ENCODE measurements around the gene RPGRIP1L. TPM values are rescaled to one million over a fixed set of nuclear protein-coding genes. Genes with fewer than 3 reads are reported as not detected.

RPGRIP1L gene
- total RNA-seq, 5 donors from 2014 or later (not counting 1 experiment from before 2014, with no cell fraction given), result 3.7 to 5.6 (median 3.8) TPM

DNA sequence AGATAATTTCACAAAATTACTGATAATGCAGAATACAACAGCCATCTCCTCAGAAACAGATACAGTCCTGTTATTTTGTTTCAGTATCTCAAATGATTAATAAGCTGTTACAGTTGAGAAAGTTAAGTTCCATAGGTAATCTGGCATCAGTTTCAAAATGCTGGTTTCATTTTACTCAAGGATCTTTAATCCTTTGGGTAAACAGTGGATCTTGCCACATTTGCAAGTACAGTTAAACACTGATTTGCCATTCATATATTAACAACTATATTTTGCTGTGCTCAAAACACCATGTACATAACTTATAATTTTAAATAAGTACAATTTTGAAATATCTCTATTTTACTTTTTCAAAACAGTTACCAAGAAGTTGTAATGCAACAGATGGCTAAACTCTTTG, 31.2 kb downstream of the RPGRIP1L start:
- peaks cover 2% of the 10 kb centered on the region for H3K36me3 Mint-ChIP-seq
- Histone ChIP-seq H3K36me3 (ENCODE audit: control insufficient read depth in 2 of 2, extremely low read depth in 1 of 2, insufficient read depth in 1 of 2, low read length in 1 of 2) (no peaks in the 10 kb centered on the region), H3K9me3 (no peaks in the 10 kb centered on the region), H3K4me1 (ENCODE audit: control insufficient read depth in 1 of 2, extremely low read depth in 1 of 2, insufficient read depth in 2 of 2, low read length in 2 of 2) (no peaks in the 10 kb centered on the region), H3K4me3 (ENCODE audit: control insufficient read depth in 1 of 2, extremely low read depth in 1 of 2, low read length in 1 of 2) (no peak overlapping the region), H3K27ac (ENCODE audit: low read length) (no peak overlapping the region), H3K27me3 (replicated peaks in 1 of 2; ENCODE audit: control insufficient read depth in 2 of 2, extremely low read depth in 1 of 2, insufficient read depth in 2 of 2, low read length in 1 of 2) (no peaks in the 10 kb centered on the region)
- no peak for ATAC-seq (replicated peaks in 1 of 4)
- no peak overlapping the region for H3K27ac Mint-ChIP-seq
- DNase-seq, result no peak
- no peaks in the 10 kb centered on the region for H3K9me3 Mint-ChIP-seq
- POLR2A ChIA-PET, result no interaction called here
- H3K4me1 Mint-ChIP-seq, result no peaks in the 10 kb centered on the region
- no peak overlapping the region for H3K4me3 Mint-ChIP-seq
- no peaks in the 10 kb centered on the region for H3K27me3 Mint-ChIP-seq
- CTCF ChIA-PET, result no interaction called here

GRCh38 chr16:53668869-53669268, 34.8 kb downstream of the RPGRIP1L start:
- no CpG with 5 or more reads among the region's 2 CpGs for WGBS (ENCODE audit: insufficient coverage)

GRCh38 chr16:53666786-53667415, 36.8 kb downstream of the RPGRIP1L start:
- no peaks in the 10 kb centered on the region for H3K9me3 Mint-ChIP-seq
- WGBS (ENCODE audit: insufficient coverage), result 100% methylated on average over 2 of the region's 3 CpGs
- Histone ChIP-seq H3K9me3 (no peaks in the 10 kb centered on the region), H3K4me1 (ENCODE audit: control insufficient read depth in 1 of 2, extremely low read depth in 1 of 2, insufficient read depth in 2 of 2, low read length in 2 of 2) (no peaks in the 10 kb centered on the region), H3K36me3 (ENCODE audit: control insufficient read depth in 2 of 2, extremely low read depth in 1 of 2, insufficient read depth in 1 of 2, low read length in 1 of 2) (no peaks in the 10 kb centered on the region), H3K27ac (ENCODE audit: low read length) (no peak overlapping the region), H3K4me3 (ENCODE audit: control insufficient read depth in 1 of 2, extremely low read depth in 1 of 2, low read length in 1 of 2) (no peak overlapping the region), H3K27me3 (replicated peaks in 1 of 2; ENCODE audit: control insufficient read depth in 2 of 2, extremely low read depth in 1 of 2, insufficient read depth in 2 of 2, low read length in 1 of 2) (no peaks in the 10 kb centered on the region)
- ChIA-PET POLR2A (no interaction called here), CTCF (no interaction called here)
- no peaks in the 10 kb centered on the region for H3K27me3 Mint-ChIP-seq
- no peaks in the 10 kb centered on the region for H3K36me3 Mint-ChIP-seq
- no peak overlapping the region for H3K27ac Mint-ChIP-seq
- no peak overlapping the region for H3K4me3 Mint-ChIP-seq
- peaks cover 0 to 3% (median 0%) of the 10 kb centered on the region in 3 donors for H3K4me1 Mint-ChIP-seq
- ATAC-seq (replicated peaks in 1 of 4) (no peak), DNase-seq (no peak)

More at GRCh38 chr16:53668869-53669268, 34.8 kb downstream of the RPGRIP1L start:
- no peak for DNase-seq
- Mint-ChIP-seq H3K9me3 (no peaks in the 10 kb centered on the region), H3K36me3 (no peaks in the 10 kb centered on the region), H3K4me3 (no peak overlapping the region), H3K4me1 (peaks cover 0 to 3% (median 0%) of the 10 kb centered on the region in 3 donors), H3K27me3 (no peaks in the 10 kb centered on the region), H3K27ac (no peak overlapping the region)
- Histone ChIP-seq H3K27ac (ENCODE audit: low read length) (no peak overlapping the region), H3K27me3 (replicated peaks in 1 of 2; ENCODE audit: control insufficient read depth in 2 of 2, extremely low read depth in 1 of 2, insufficient read depth in 2 of 2, low read length in 1 of 2) (no peaks in the 10 kb centered on the region), H3K9me3 (no peaks in the 10 kb centered on the region), H3K36me3 (ENCODE audit: control insufficient read depth in 2 of 2, extremely low read depth in 1 of 2, insufficient read depth in 1 of 2, low read length in 1 of 2) (no peaks in the 10 kb centered on the region), H3K4me3 (ENCODE audit: control insufficient read depth in 1 of 2, extremely low read depth in 1 of 2, low read length in 1 of 2) (no peak overlapping the region), H3K4me1 (ENCODE audit: control insufficient read depth in 1 of 2, extremely low read depth in 1 of 2, insufficient read depth in 2 of 2, low read length in 2 of 2) (no peaks in the 10 kb centered on the region)
- ChIA-PET POLR2A (no interaction called here), CTCF (no interaction called here)
- ATAC-seq (replicated peaks in 1 of 4), result no peak

GRCh38 chr16:53664724-53665345, 38.8 kb downstream of the RPGRIP1L start:
- Histone ChIP-seq H3K4me3 (ENCODE audit: control insufficient read depth in 1 of 2, extremely low read depth in 1 of 2, low read length in 1 of 2) (no peak overlapping the region), H3K27me3 (replicated peaks in 1 of 2; ENCODE audit: control insufficient read depth in 2 of 2, extremely low read depth in 1 of 2, insufficient read depth in 2 of 2, low read length in 1 of 2) (no peaks in the 10 kb centered on the region), H3K4me1 (ENCODE audit: control insufficient read depth in 1 of 2, extremely low read depth in 1 of 2, insufficient read depth in 2 of 2, low read length in 2 of 2) (no peaks in the 10 kb centered on the region), H3K27ac (ENCODE audit: low read length) (no peak overlapping the region), H3K36me3 (ENCODE audit: control insufficient read depth in 2 of 2, extremely low read depth in 1 of 2, insufficient read depth in 1 of 2, low read length in 1 of 2) (no peaks in the 10 kb centered on the region), H3K9me3 (no peaks in the 10 kb centered on the region)
- Mint-ChIP-seq H3K36me3 (peaks cover 3% of the 10 kb centered on the region), H3K9me3 (no peaks in the 10 kb centered on the region), H3K4me3 (no peak overlapping the region), H3K27me3 (no peaks in the 10 kb centered on the region), H3K4me1 (peaks cover 0 to 3% (median 0%) of the 10 kb centered on the region in 3 donors), H3K27ac (no peak overlapping the region)
- CTCF ChIA-PET, result no interaction called here
- 44% methylated on average over 7 of the region's 7 CpGs for WGBS (ENCODE audit: insufficient coverage)
- DNase-seq (no peak), ATAC-seq (replicated peaks in 1 of 4) (no peak)
- POLR2A ChIA-PET, result interaction anchor here in 1 of 2 donors (0.6 kb wide), 1 partner anchor 96 kb away, joined by 5 read pairs; no protein-coding TSS in a partner anchor

DNA sequence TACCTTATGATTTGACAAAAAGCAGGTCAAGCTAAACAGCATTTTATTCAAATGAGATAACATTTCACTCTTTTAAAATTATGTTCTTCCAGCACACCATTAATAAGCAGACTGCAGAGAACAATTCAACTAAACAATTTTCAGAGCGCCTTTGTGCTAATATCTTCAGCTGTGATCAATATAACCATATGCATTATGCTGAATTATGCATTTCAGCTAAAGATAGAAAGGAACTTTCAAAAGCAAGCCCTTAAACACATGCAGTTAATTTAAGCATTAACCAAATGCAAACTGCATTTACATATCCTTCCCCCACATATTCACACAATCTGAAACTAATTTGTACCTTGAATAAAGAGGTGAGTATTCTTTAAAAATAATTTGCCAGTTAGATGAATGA, 41.6 kb downstream of the RPGRIP1L start:
- no peak overlapping the region for H3K4me3 ChIP-seq (ENCODE audit: control insufficient read depth in 1 of 2, extremely low read depth in 1 of 2, low read length in 1 of 2)
- no peak overlapping the region for H3K27ac Mint-ChIP-seq
- H3K36me3 ChIP-seq (ENCODE audit: control insufficient read depth in 2 of 2, extremely low read depth in 1 of 2, insufficient read depth in 1 of 2, low read length in 1 of 2), result no peaks in the 10 kb centered on the region
- H3K4me1 ChIP-seq (ENCODE audit: control insufficient read depth in 1 of 2, extremely low read depth in 1 of 2, insufficient read depth in 2 of 2, low read length in 2 of 2), result no peaks in the 10 kb centered on the region
- no CpG with 5 or more reads among the region's 1 CpG for WGBS (ENCODE audit: insufficient coverage)
- no peak overlapping the region for H3K27ac ChIP-seq (ENCODE audit: low read length)
- ATAC-seq (replicated peaks in 1 of 4), result no peak
- ChIA-PET POLR2A (no interaction called here), CTCF (no interaction called here)
- no peaks in the 10 kb centered on the region for H3K9me3 ChIP-seq
- peaks cover 0 to 3% (median 0%) of the 10 kb centered on the region in 3 donors for H3K4me1 Mint-ChIP-seq
- no peak for DNase-seq
- H3K9me3 Mint-ChIP-seq, result no peaks in the 10 kb centered on the region
- H3K27me3 Mint-ChIP-seq, result no peaks in the 10 kb centered on the region
- no peak overlapping the region for H3K4me3 Mint-ChIP-seq
- H3K27me3 ChIP-seq (replicated peaks in 1 of 2; ENCODE audit: control insufficient read depth in 2 of 2, extremely low read depth in 1 of 2, insufficient read depth in 2 of 2, low read length in 1 of 2), result no peaks in the 10 kb centered on the region
- peaks cover 8% of the 10 kb centered on the region for H3K36me3 Mint-ChIP-seq

GRCh38 chr16:53654946-53655345, 48.7 kb downstream of the RPGRIP1L start:
- ChIA-PET POLR2A (interaction anchor here in 1 of 2 donors (0.7 kb wide), 1 partner anchor 764 kb away, joined by 3 read pairs; no protein-coding TSS in a partner anchor), CTCF (no interaction called here)
- H3K27ac Mint-ChIP-seq, result no peak overlapping the region
- DNase-seq (no peak), ATAC-seq (replicated peaks in 1 of 4) (no peak)
- no peaks in the 10 kb centered on the region for H3K9me3 ChIP-seq
- no peak overlapping the region for H3K4me3 Mint-ChIP-seq
- no peak overlapping the region for H3K27ac ChIP-seq (ENCODE audit: low read length)
- H3K36me3 ChIP-seq (ENCODE audit: control insufficient read depth in 2 of 2, extremely low read depth in 1 of 2, insufficient read depth in 1 of 2, low read length in 1 of 2), result no peaks in the 10 kb centered on the region
- H3K9me3 Mint-ChIP-seq, result no peaks in the 10 kb centered on the region
- H3K27me3 ChIP-seq (replicated peaks in 1 of 2; ENCODE audit: control insufficient read depth in 2 of 2, extremely low read depth in 1 of 2, insufficient read depth in 2 of 2, low read length in 1 of 2), result no peaks in the 10 kb centered on the region
- H3K4me1 ChIP-seq (ENCODE audit: control insufficient read depth in 1 of 2, extremely low read depth in 1 of 2, insufficient read depth in 2 of 2, low read length in 2 of 2), result no peaks in the 10 kb centered on the region
- H3K4me1 Mint-ChIP-seq, result no peaks in the 10 kb centered on the region
- no peaks in the 10 kb centered on the region for H3K27me3 Mint-ChIP-seq
- no peak overlapping the region for H3K4me3 ChIP-seq (ENCODE audit: control insufficient read depth in 1 of 2, extremely low read depth in 1 of 2, low read length in 1 of 2)
- H3K36me3 Mint-ChIP-seq, result peaks cover 38% of the 10 kb centered on the region
- WGBS (ENCODE audit: insufficient coverage), result no CpG with 5 or more reads among the region's 2 CpGs
